GM12892 (cell line): Measurements from ENCODE around the gene MED9.
"Not testable (repeated sequence)": the region's sequence is repeated elsewhere in the genome, so short reads cannot be mapped to it uniquely, and the experiment has no call there.

ENCODE experiments used
- POLR2A ChIP-seq: IDR thresholded peaks from 2 replicates; pipeline ENCODE4 v1.6.1; 2011; ENCODE audit warnings: low read depth, low read length, control low read depth
- POLR2AphosphoS5 ChIP-seq: IDR thresholded peaks from 2 replicates; pipeline ENCODE4 v1.6.1; 2011; ENCODE audit warnings: low read depth, low read length, control low read depth
- TAF1 ChIP-seq: IDR thresholded peaks from 2 replicates; pipeline ENCODE4 v1.6.1; 2011; ENCODE audit warnings: low read depth, mild to moderate bottlenecking, control low read depth, low read length, borderline replicate concordance

GRCh38 chr17:17465878-17466277 lies 10.9 kb upstream of the MED9 start:
- not testable (repeated sequence) for TF ChIP-seq POLR2AphosphoS5, POLR2A, TAF1
